ENCODE measurements around the gene CSTF1. TPM values are rescaled to one million over a fixed set of nuclear protein-coding genes. Genes with fewer than 3 reads are reported as not detected.

The CSTF1 gene
- total RNA-seq, 1 experiment from 2014 or later, result 60.2 TPM

GRCh38 chr20:56414842-56415765 lies 22.7 kb downstream of the CSTF1 start:
- no peaks in the 10 kb centered on the region for H3K27me3 ChIP-seq (ENCODE audit: low read length)
- no peak overlapping the region for H3K4me2 ChIP-seq (ENCODE audit: low read length)
- BruUV-seq (replicated peaks), result no TSS peak
- H3K9me3 ChIP-seq (ENCODE audit: low read length), result no peaks in the 10 kb centered on the region
- ChIA-PET POLR2A (ENCODE audit: unreplicated experiment) (no interaction called here), CTCF (no interaction called here)
- DNase-seq (no peak), ATAC-seq (no peak)
- H3K4me3 ChIP-seq (ENCODE audit: low read length), result no peak overlapping the region
- TF ChIP-seq EZH2 (IDR thresholded peaks at IDR 0.05; ENCODE audit: low read length, unreplicated experiment) (no peak), EZH2phosphoT487 (IDR thresholded peaks at IDR 0.05; ENCODE audit: borderline replicate concordance, low read length) (no peak), CTCF (conservative IDR thresholded peaks at IDR 0.05; ENCODE audit: low read depth, low read length) (no peak)
- H3K9ac ChIP-seq (ENCODE audit: low read length), result no peak overlapping the region
- intact Hi-C loops (cut with micrococcal nuclease), result no loop called here
- H3K27ac ChIP-seq (ENCODE audit: low read length), result no peak overlapping the region
- H3K79me2 ChIP-seq (ENCODE audit: low read length), result no peaks in the 10 kb centered on the region
- peaks cover 2% of the 10 kb centered on the region; the same call in 1 of the 2 replicates for H3K36me3 ChIP-seq (ENCODE audit: low read depth, low read length)
- no peaks in the 10 kb centered on the region for H3K9me2 ChIP-seq (replicated peaks; ENCODE audit: low read length)
- peaks cover 22% of the 10 kb centered on the region; the same call in 1 of the 2 replicates for H3K4me1 ChIP-seq (ENCODE audit: insufficient read depth, low read length)
- no peaks in the 10 kb centered on the region for H3F3A ChIP-seq (ENCODE audit: low read length, unreplicated experiment)
- H4K20me1 ChIP-seq (ENCODE audit: low read length), result no peaks in the 10 kb centered on the region
- H2AFZ ChIP-seq (ENCODE audit: low read length), result no peak overlapping the region

GRCh38 chr20:56417402-56417801 lies 25.0 kb downstream of the CSTF1 start:
- Histone ChIP-seq H4K20me1 (ENCODE audit: low read length) (no peaks in the 10 kb centered on the region), H3F3A (ENCODE audit: low read length, unreplicated experiment) (no peaks in the 10 kb centered on the region), H3K4me2 (ENCODE audit: low read length) (no peak overlapping the region), H3K9ac (ENCODE audit: low read length) (no peak overlapping the region), H3K4me3 (ENCODE audit: low read length) (no peak overlapping the region), H3K9me2 (replicated peaks; ENCODE audit: low read length) (no peaks in the 10 kb centered on the region), H3K27me3 (ENCODE audit: low read length) (no peaks in the 10 kb centered on the region), H2AFZ (ENCODE audit: low read length) (no peak overlapping the region), H3K9me3 (ENCODE audit: low read length) (no peaks in the 10 kb centered on the region), H3K27ac (ENCODE audit: low read length) (no peak overlapping the region), H3K4me1 (ENCODE audit: insufficient read depth, low read length) (peaks cover 27% of the 10 kb centered on the region), H3K36me3 (ENCODE audit: low read depth, low read length) (0 out of 2 replicates have a peak, but pooled peaks cover 2% of the 10 kb centered on the region), H3K79me2 (ENCODE audit: low read length) (no peaks in the 10 kb centered on the region)
- ChIA-PET CTCF (no interaction called here), POLR2A (ENCODE audit: unreplicated experiment) (no interaction called here)
- ATAC-seq (no peak), DNase-seq (no peak)
- intact Hi-C loops (cut with micrococcal nuclease), result no loop called here
- BruUV-seq (replicated peaks), result no TSS peak
- TF ChIP-seq CTCF (conservative IDR thresholded peaks at IDR 0.05; ENCODE audit: low read depth, low read length), result no peak
- no peak for TF ChIP-seq EZH2 (IDR thresholded peaks at IDR 0.05; ENCODE audit: low read length, unreplicated experiment)
- no peak for TF ChIP-seq EZH2phosphoT487 (IDR thresholded peaks at IDR 0.05; ENCODE audit: borderline replicate concordance, low read length)

- Histone ChIP-seq H3K9ac (ENCODE audit: low read length) (no peak overlapping the region), H3K36me3 (ENCODE audit: low read depth, low read length) (no peaks in the 10 kb centered on the region), H3F3A (ENCODE audit: low read length, unreplicated experiment) (no peaks in the 10 kb centered on the region), H4K20me1 (ENCODE audit: low read length) (no peaks in the 10 kb centered on the region), H3K9me3 (ENCODE audit: low read length) (no peaks in the 10 kb centered on the region), H3K4me2 (ENCODE audit: low read length) (no peak overlapping the region), H2AFZ (ENCODE audit: low read length) (no peak overlapping the region), H3K27me3 (ENCODE audit: low read length) (no peaks in the 10 kb centered on the region), H3K79me2 (ENCODE audit: low read length) (no peaks in the 10 kb centered on the region), H3K9me2 (replicated peaks; ENCODE audit: low read length) (no peaks in the 10 kb centered on the region), H3K4me3 (ENCODE audit: low read length) (no peak overlapping the region), H3K4me1 (ENCODE audit: insufficient read depth, low read length) (peaks cover 33% of the 10 kb centered on the region), H3K27ac (ENCODE audit: low read length) (no peak overlapping the region)
- TF ChIP-seq EZH2phosphoT487 (IDR thresholded peaks at IDR 0.05; ENCODE audit: borderline replicate concordance, low read length), result no peak
- TF ChIP-seq EZH2 (IDR thresholded peaks at IDR 0.05; ENCODE audit: low read length, unreplicated experiment), result no peak
- TF ChIP-seq CTCF (conservative IDR thresholded peaks at IDR 0.05; ENCODE audit: low read depth, low read length), result no peak
- ChIA-PET POLR2A (ENCODE audit: unreplicated experiment) (no interaction called here), CTCF (no interaction called here)
- intact Hi-C loops (cut with micrococcal nuclease), result no loop called here
- BruUV-seq (replicated peaks), result no TSS peak
- DNase-seq (peak; percentile 33), ATAC-seq (no peak)
These were observed 25.5 kb downstream of the CSTF1 start for GRCh38 chr20:56417911-56418310.

All from PC-3 (cell line).